HepG2 (cell line): ENCODE measurements around the gene SOX12. TPM values are rescaled to one million over a fixed set of nuclear protein-coding genes. Genes with fewer than 3 reads are reported as not detected.

Experiments used
- CCAR2 ChIP-seq: fragments of 200-400 bp; formaldehyde crosslinking; optimal IDR thresholded peaks from 2 replicates; pipeline ENCODE3; 2018; ENCODE audit warnings: low read depth, mild to moderate bottlenecking, low read length, moderate library complexity
- CENPT ChIP-seq: sonication (generic); formaldehyde crosslinking; IDR thresholded peaks from 2 replicates; pipeline ENCODE4 v1.8.0; 2022; ENCODE audit warnings: low read depth, mild to moderate bottlenecking, moderate library complexity, missing genetic modification reagents
- FOXO1 ChIP-seq: sonication (generic); formaldehyde crosslinking; IDR thresholded peaks from 2 replicates; pipeline ENCODE4 v1.4.0; 2020; ENCODE audit warnings: missing genetic modification reagents
- GABPA ChIP-seq, 2 experiments: IDR thresholded peaks; 2 replicates each; pipeline ENCODE4 v1.6.1; 2011 to 2016; ENCODE audit warnings: low read depth in 2 of 2, low read length in 1 of 2, missing biosample characterization in 1 of 2, missing genetic modification characterization in 1 of 2
- GFI1 ChIP-seq: sonication (generic); formaldehyde crosslinking; IDR thresholded peaks from 2 replicates; pipeline ENCODE4 v1.5.0; 2020; ENCODE audit warnings: missing genetic modification reagents, mild to moderate bottlenecking, borderline replicate concordance
- GTF2F1 ChIP-seq: fragments of 150-350 bp; IDR thresholded peaks from 2 replicates; pipeline ENCODE4 v1.6.1; 2014; ENCODE audit warnings: low read length
- KDM5A ChIP-seq: fragments of 200-600 bp; sonication (generic); IDR thresholded peaks from 2 replicates; pipeline ENCODE4 v1.7.0; 2018; ENCODE audit warnings: antibody characterized with exemption, mild to moderate bottlenecking, low read length, borderline replicate concordance
- KMT2B ChIP-seq: IDR thresholded peaks from 2 replicates; pipeline ENCODE4 v1.6.1; 2016; ENCODE audit warnings: missing genetic modification reagents, missing compliant biosample characterization
- MATR3 ChIP-seq: sonication (generic); formaldehyde crosslinking; IDR thresholded peaks from 2 replicates; pipeline ENCODE4 v1.4.0; 2020; ENCODE audit warnings: missing genetic modification reagents
- POLR2G ChIP-seq: fragments of 200-400 bp; formaldehyde crosslinking; IDR thresholded peaks from 2 replicates; pipeline ENCODE4 v1.6.1; 2018; ENCODE audit warnings: mild to moderate bottlenecking, low read depth, low read length, moderate library complexity
- RXRB ChIP-seq: IDR thresholded peaks from 2 replicates; pipeline ENCODE4 v1.6.1; 2016; ENCODE audit warnings: borderline replicate concordance, missing genetic modification reagents, missing compliant biosample characterization
- SIN3B ChIP-seq: fragments of 150-350 bp; IDR thresholded peaks from 2 replicates; pipeline ENCODE4 v1.6.1; 2014; ENCODE audit warnings: low read length
- SP140L ChIP-seq: sonication (generic); formaldehyde crosslinking; IDR thresholded peaks from 2 replicates; pipeline ENCODE4 v1.4.0; 2020; ENCODE audit warnings: missing genetic modification reagents, borderline replicate concordance
- SRF ChIP-seq: IDR thresholded peaks from 2 replicates; pipeline ENCODE4 v1.6.1; 2011; ENCODE audit warnings: mild to moderate bottlenecking, low read depth, low read length, moderate library complexity
- STAT5B ChIP-seq: sonication (generic); formaldehyde crosslinking; IDR thresholded peaks from 2 replicates; pipeline ENCODE4 v1.4.0; 2020; ENCODE audit warnings: missing genetic modification reagents
- SUZ12 ChIP-seq: fragments of 150-350 bp; IDR thresholded peaks from 2 replicates; pipeline ENCODE4 v1.6.1; 2014; ENCODE audit warnings: low read depth, low read length
- ZFP62 ChIP-seq: sonication (generic); formaldehyde crosslinking; IDR thresholded peaks from 2 replicates; pipeline ENCODE4 v1.4.0; 2020; ENCODE audit warnings: missing genetic modification reagents
- ZNF331 ChIP-seq: sonication (generic); formaldehyde crosslinking; IDR thresholded peaks from 2 replicates; pipeline ENCODE4 v1.4.0; 2020; ENCODE audit warnings: missing genetic modification reagents
- ZNF652 ChIP-seq: IDR thresholded peaks from 2 replicates; pipeline ENCODE4 v1.6.1; 2016; ENCODE audit warnings: low read depth, borderline replicate concordance
- ZSCAN30 ChIP-seq: sonication (generic); formaldehyde crosslinking; IDR thresholded peaks from 2 replicates; pipeline ENCODE4 v1.5.0; 2020; ENCODE audit warnings: mild to moderate bottlenecking, missing genetic modification reagents
- polyA plus RNA-seq, 8 experiments: library from polyadenylated mRNA; depleted of rRNA in 3 of 8; stranded (reverse) in 7 of 8; unstranded in 1 of 8; fragments of >200 nt; fragmentation: Illumina TruSeq in 4 of 8; extraction: Trizol in 4 of 8; gene quantifications; 2 replicates each; pipeline versions ENCODE4 v1.2.1 to v1.2.3, GENCODE V29; 2011 to 2016; ENCODE audit warnings: low read depth in 4 of 8, missing spikeins in 1 of 8, mixed read lengths in 1 of 8; ENCODE audit not compliant: insufficient read depth in 1 of 8
- total RNA-seq, 5 experiments: library from RNA; depleted of rRNA; stranded (reverse); fragments of >200 nt; fragmentation: Illumina TruSeq; extraction: Trizol; gene quantifications; 2 replicates each; pipeline ENCODE4 v1.2.3, GENCODE V29; 2016; ENCODE audit warnings: low read depth in 1 of 5
- TF ChIP-seq, protein P1 (sequence below): sonication (generic); formaldehyde crosslinking; IDR thresholded peaks from 2 replicates; pipeline ENCODE4 v1.5.1; 2020; ENCODE audit warnings: missing genetic modification reagents, mild to moderate bottlenecking, borderline replicate concordance
- TF ChIP-seq, protein P2 (sequence below): sonication (generic); formaldehyde crosslinking; IDR thresholded peaks from 2 replicates; pipeline ENCODE4 v1.5.0; 2020; ENCODE audit warnings: missing genetic modification reagents
- TF ChIP-seq, protein P3 (sequence below): sonication (generic); formaldehyde crosslinking; IDR thresholded peaks from 2 replicates; pipeline ENCODE4 v1.4.0; 2020; ENCODE audit warnings: mild to moderate bottlenecking, missing genetic modification reagents
- TF ChIP-seq, protein P4 (sequence below): sonication (generic); formaldehyde crosslinking; IDR thresholded peaks from 2 replicates; pipeline ENCODE4 v1.4.0; 2020; ENCODE audit warnings: missing genetic modification reagents

Gene SOX12
- total and polyA plus RNA-seq, 2 of the 13 experiments (the other 11 are each of a cell fraction or from before 2014, with no cell fraction given) = 10.0 to 18.7 TPM

DNA sequence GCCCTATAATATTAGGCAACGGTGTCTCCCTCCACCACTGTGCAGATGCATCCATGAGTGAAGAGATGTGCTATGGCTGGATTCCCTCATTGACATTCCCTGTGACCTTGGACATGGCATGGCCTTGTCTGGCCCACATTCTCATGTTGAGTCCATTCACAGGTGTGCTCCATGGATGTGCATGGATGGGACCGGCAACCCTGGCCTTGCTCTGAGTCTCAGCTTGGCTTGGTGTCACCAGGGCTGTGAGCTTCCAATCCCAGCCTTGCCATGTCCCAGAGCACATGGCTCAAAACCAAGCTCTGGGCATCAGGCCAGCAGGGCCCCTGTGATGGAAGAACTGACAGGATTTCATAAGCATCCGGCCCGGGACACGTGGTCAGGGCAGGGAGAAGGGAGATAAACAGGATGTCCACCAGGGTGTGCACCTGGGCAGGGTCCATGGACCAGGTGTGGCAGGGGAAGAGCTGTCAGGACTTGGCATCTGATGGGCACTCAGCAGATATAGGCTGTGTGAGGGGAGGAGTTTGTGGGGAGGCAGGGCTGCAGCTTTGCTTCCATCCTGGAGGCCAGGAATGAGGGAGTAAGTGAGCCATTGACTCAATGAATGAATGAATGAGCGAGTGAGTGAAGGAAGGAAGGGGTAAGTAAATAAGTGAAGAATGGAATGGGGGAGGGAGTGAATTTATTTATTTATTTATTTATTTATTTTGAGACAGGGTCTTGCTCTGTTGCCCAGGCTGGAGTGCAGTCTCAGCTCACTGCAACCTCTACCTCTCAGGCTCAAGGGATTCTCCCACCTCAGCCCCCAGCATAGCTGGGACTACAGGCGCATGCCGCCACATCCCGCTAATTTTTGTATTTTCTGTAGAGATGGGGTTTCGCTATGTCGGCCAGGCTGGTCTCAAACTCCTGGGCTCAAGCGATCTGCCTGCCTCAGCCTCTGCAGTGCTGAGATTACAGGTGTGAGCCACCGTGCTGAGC, 37.2 kb downstream of the SOX12 start (continued):
- TF ChIP-seq POLR2G (peak; percentile 59), GFI1 (CRISPR knock-in tag) (peak; percentile 86), GTF2F1 (0 out of 2 replicates have a peak, but pooled peaks have one; percentile 26), CENPT (CRISPR knock-in tag) (no peak), ZSCAN30 (CRISPR knock-in tag) (peak; percentile 74), FOXO1 (peak; percentile 100), RXRB (peak; percentile 98), MATR3 (CRISPR knock-in tag) (no peak), CCAR2 (peak; percentile 86), SIN3B (peak; percentile 61; the same call in 1 of the 2 replicates), STAT5B (CRISPR knock-in tag) (peak; percentile 96), SP140L (CRISPR knock-in tag) (peak; percentile 97; the same call in 1 of the 2 replicates), ZFP62 (CRISPR knock-in tag) (no peak), SUZ12 (0 out of 2 replicates have a peak, but pooled peaks have one; percentile 15), SRF (0 out of 2 replicates have a peak, but pooled peaks have one; percentile 38), KDM5A (peak; percentile 30; the same call in 1 of the 2 replicates), ZNF652 (CRISPR knock-in tag) (peak; percentile 75), GABPA (IDR thresholded peaks at IDR 0.05; ENCODE audit: low read depth, low read length) (no peak), GABPA (CRISPR knock-in tag; IDR thresholded peaks at IDR 0.05; ENCODE audit: low read depth) (peak; percentile 88), KMT2B (CRISPR knock-in tag) (peak; percentile 97), ZNF331 (CRISPR knock-in tag) (peak; percentile 99)
- TF ChIP-seq, protein P1, sequence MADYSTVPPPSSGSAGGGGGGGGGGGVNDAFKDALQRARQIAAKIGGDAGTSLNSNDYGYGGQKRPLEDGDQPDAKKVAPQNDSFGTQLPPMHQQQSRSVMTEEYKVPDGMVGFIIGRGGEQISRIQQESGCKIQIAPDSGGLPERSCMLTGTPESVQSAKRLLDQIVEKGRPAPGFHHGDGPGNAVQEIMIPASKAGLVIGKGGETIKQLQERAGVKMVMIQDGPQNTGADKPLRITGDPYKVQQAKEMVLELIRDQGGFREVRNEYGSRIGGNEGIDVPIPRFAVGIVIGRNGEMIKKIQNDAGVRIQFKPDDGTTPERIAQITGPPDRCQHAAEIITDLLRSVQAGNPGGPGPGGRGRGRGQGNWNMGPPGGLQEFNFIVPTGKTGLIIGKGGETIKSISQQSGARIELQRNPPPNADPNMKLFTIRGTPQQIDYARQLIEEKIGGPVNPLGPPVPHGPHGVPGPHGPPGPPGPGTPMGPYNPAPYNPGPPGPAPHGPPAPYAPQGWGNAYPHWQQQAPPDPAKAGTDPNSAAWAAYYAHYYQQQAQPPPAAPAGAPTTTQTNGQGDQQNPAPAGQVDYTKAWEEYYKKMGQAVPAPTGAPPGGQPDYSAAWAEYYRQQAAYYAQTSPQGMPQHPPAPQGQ (CRISPR knock-in tag) = peak; percentile 97
- TF ChIP-seq, protein P2, sequence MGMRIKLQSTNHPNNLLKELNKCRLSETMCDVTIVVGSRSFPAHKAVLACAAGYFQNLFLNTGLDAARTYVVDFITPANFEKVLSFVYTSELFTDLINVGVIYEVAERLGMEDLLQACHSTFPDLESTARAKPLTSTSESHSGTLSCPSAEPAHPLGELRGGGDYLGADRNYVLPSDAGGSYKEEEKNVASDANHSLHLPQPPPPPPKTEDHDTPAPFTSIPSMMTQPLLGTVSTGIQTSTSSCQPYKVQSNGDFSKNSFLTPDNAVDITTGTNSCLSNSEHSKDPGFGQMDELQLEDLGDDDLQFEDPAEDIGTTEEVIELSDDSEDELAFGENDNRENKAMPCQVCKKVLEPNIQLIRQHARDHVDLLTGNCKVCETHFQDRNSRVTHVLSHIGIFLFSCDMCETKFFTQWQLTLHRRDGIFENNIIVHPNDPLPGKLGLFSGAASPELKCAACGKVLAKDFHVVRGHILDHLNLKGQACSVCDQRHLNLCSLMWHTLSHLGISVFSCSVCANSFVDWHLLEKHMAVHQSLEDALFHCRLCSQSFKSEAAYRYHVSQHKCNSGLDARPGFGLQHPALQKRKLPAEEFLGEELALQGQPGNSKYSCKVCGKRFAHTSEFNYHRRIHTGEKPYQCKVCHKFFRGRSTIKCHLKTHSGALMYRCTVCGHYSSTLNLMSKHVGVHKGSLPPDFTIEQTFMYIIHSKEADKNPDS (CRISPR knock-in tag) = no peak
- TF ChIP-seq, protein P3, sequence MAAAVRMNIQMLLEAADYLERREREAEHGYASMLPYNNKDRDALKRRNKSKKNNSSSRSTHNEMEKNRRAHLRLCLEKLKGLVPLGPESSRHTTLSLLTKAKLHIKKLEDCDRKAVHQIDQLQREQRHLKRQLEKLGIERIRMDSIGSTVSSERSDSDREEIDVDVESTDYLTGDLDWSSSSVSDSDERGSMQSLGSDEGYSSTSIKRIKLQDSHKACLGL (CRISPR knock-in tag) = peak; percentile 98
- TF ChIP-seq, protein P4, sequence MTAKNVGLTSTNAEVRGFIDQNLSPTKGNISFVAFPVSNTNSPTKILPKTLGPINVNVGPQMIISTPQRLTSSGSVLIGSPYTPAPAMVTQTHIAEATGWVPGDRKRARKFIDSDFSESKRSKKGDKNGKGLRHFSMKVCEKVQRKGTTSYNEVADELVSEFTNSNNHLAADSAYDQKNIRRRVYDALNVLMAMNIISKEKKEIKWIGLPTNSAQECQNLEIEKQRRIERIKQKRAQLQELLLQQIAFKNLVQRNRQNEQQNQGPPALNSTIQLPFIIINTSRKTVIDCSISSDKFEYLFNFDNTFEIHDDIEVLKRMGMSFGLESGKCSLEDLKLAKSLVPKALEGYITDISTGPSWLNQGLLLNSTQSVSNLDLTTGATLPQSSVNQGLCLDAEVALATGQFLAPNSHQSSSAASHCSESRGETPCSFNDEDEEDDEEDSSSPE (CRISPR knock-in tag) = peak; percentile 95
